ENCODE results near the gene HPS6. TPM values are rescaled to one million over a fixed set of nuclear protein-coding genes. Genes with fewer than 3 reads are reported as not detected.

HPS6 gene
- total RNA-seq, 1 donor from 2014 or later: 10.3 TPM

- DNase-seq (ENCODE audit: low spot score): no peak
Observed at GRCh38 chr10:102067091-102067916, 2.2 kb downstream of the HPS6 start.

GRCh38 chr10:102068216-102068615, 3.1 kb downstream of the HPS6 start:
- ATAC-seq (no peak), DNase-seq (ENCODE audit: low spot score) (no peak)

More at GRCh38 chr10:102067091-102067916, 2.2 kb downstream of the HPS6 start:
- ATAC-seq: no peak

GRCh38 chr10:102069071-102069470, 3.9 kb downstream of the HPS6 start:
- no peak for DNase-seq (ENCODE audit: low spot score)

GRCh38 chr10:102072673-102073527, 7.8 kb downstream of the HPS6 start:
- ATAC-seq (peak; percentile 99), DNase-seq (ENCODE audit: low spot score) (peak; percentile 77)

More at GRCh38 chr10:102069071-102069470, 3.9 kb downstream of the HPS6 start:
- ATAC-seq: no peak

- DNase-seq (ENCODE audit: low spot score) (no peak), ATAC-seq (no peak)
Observed at GRCh38 chr10:102083541-102083940, 18.4 kb downstream of the HPS6 start.

- ATAC-seq (no peak), DNase-seq (ENCODE audit: low spot score) (no peak)
Observed at GRCh38 chr10:102085336-102085735, 20.2 kb downstream of the HPS6 start.

GRCh38 chr10:102086196-102086595, 21.0 kb downstream of the HPS6 start:
- ATAC-seq: no peak
- DNase-seq (ENCODE audit: low spot score): no peak

GRCh38 chr10:102090772-102091171, 25.6 kb downstream of the HPS6 start:
- DNase-seq (ENCODE audit: low spot score): no peak
- ATAC-seq: no peak

- DNase-seq (ENCODE audit: low spot score): no peak
- no peak for ATAC-seq
Observed at GRCh38 chr10:102096449-102096848, 31.3 kb downstream of the HPS6 start.

GRCh38 chr10:102101152-102101551, 36.0 kb downstream of the HPS6 start:
- ATAC-seq: peak; percentile 40
- no peak for DNase-seq (ENCODE audit: low spot score)

GRCh38 chr10:102102421-102102820, 37.3 kb downstream of the HPS6 start:
- ATAC-seq: no peak
- DNase-seq (ENCODE audit: low spot score): no peak

GRCh38 chr10:102106998-102107397, 41.8 kb downstream of the HPS6 start:
- ATAC-seq (no peak), DNase-seq (ENCODE audit: low spot score) (no peak)

- DNase-seq (ENCODE audit: low spot score) (no peak), ATAC-seq (no peak)
Observed at GRCh38 chr10:102109166-102110116, 44.3 kb downstream of the HPS6 start.

- DNase-seq (ENCODE audit: low spot score) (no peak), ATAC-seq (no peak)
Observed at GRCh38 chr10:102111276-102111675, 46.1 kb downstream of the HPS6 start.

GRCh38 chr10:102112210-102112817, 47.2 kb downstream of the HPS6 start:
- DNase-seq (ENCODE audit: low spot score): no peak
- no peak for ATAC-seq

- no peak for DNase-seq (ENCODE audit: low spot score)
- ATAC-seq: no peak
Observed at GRCh38 chr10:102113261-102113955, 48.3 kb downstream of the HPS6 start.

- DNase-seq (ENCODE audit: low spot score) (no peak), ATAC-seq (peak; percentile 25)
Observed at GRCh38 chr10:102113956-102114857, 49.1 kb downstream of the HPS6 start.

GRCh38 chr10:102114861-102115618, 49.9 kb downstream of the HPS6 start:
- ATAC-seq: peak; percentile 88
- DNase-seq (ENCODE audit: low spot score): peak; percentile 88
